H1 (cell line): ENCODE data around the gene ASPN. TPM values are rescaled to one million over a fixed set of nuclear protein-coding genes. Genes with fewer than 3 reads are reported as not detected.

Source experiments
- CTCF ChIA-PET: fragments of 300-600 bp; sonication (Branson Sonifier 250); formaldehyde crosslinking; loops from one replicate; lab custom pipeline; 2021; ENCODE audit not compliant: partially characterized antibody; lab: Charles Lee
- POLR2A ChIA-PET: fragments of 300-600 bp; sonication (Branson Sonifier 250); formaldehyde crosslinking; loops from one replicate; lab custom pipeline; 2021; ENCODE audit warnings: inconsistent platforms; ENCODE audit not compliant: partially characterized antibody; lab: Charles Lee
- DNase-seq, 2 experiments: peaks; one replicate each; pipeline versions ENCODE4 v3.0.0 to v3.0.0-alpha.2; 2010 to 2022; ENCODE audit warnings: low spot score in 2 of 2, low read depth in 1 of 2, mixed read lengths in 1 of 2
- FAIRE-seq: peaks from 2 replicates; lab custom pipeline; 2011; peaks lifted over from hg19 to GRCh38; lab: Jason Lieb, UNC
- H2AFZ ChIP-seq: 2 replicates; pipeline ENCODE4 v1.8.1; 2012; ENCODE audit warnings: low read length, inconsistent platforms
- H2AK5ac ChIP-seq: 2 replicates; pipeline ENCODE4 v1.6.1; 2013; ENCODE audit warnings: low read depth, low read length
- H2BK120ac ChIP-seq: replicated peaks from 2 replicates; pipeline ENCODE3; 2013; ENCODE audit warnings: low read depth, low read length, inconsistent platforms
- H2BK12ac ChIP-seq: 2 replicates; pipeline ENCODE4 v1.6.1; 2013; ENCODE audit warnings: low read depth, low read length
- H2BK15ac ChIP-seq: 2 replicates; pipeline ENCODE4 v1.6.1; 2013; ENCODE audit warnings: low read length
- H2BK20ac ChIP-seq: 2 replicates; pipeline ENCODE4 v1.6.1; 2013; ENCODE audit warnings: low read length
- H2BK5ac ChIP-seq: 2 replicates; pipeline ENCODE4 v1.6.1; 2013; ENCODE audit warnings: low read depth, low read length
- H3K14ac ChIP-seq: 2 replicates; pipeline ENCODE4 v1.6.1; 2013; ENCODE audit warnings: inconsistent platforms; ENCODE audit not compliant: insufficient read length
- H3K18ac ChIP-seq: 2 replicates; pipeline ENCODE4 v1.6.1; 2013; ENCODE audit warnings: low read length; ENCODE audit errors: extremely low read depth
- H3K23ac ChIP-seq: 2 replicates; pipeline ENCODE4 v1.6.1; 2013; ENCODE audit warnings: inconsistent platforms; ENCODE audit not compliant: insufficient read length
- H3K23me2 ChIP-seq: 2 replicates; pipeline ENCODE4 v1.6.1; 2013; ENCODE audit warnings: low read depth, low read length
- H3K27ac ChIP-seq: 2 replicates; pipeline ENCODE4 v1.6.1; 2011; ENCODE audit warnings: low read depth, low read length, inconsistent platforms
- H3K27me3 ChIP-seq, 4 experiments: replicated peaks in 1 of 4; 1 replicate in 1 of 4; 2 replicates in 3 of 4; pipeline versions ENCODE4 v1.6.1 to v1.8.1; 2011 to 2013; ENCODE audit warnings: low read length in 3 of 4, mild to moderate bottlenecking in 3 of 4, inconsistent platforms in 2 of 4, mixed read lengths in 2 of 4, moderate library complexity in 1 of 4; ENCODE audit not compliant: control insufficient read depth in 3 of 4, insufficient read depth in 3 of 4; ENCODE audit errors: extremely low read depth in 1 of 4
- H3K36me3 ChIP-seq, 4 experiments: 2 replicates each; pipeline versions ENCODE4 v1.6.1 to v1.8.1; 2011 to 2013; ENCODE audit warnings: mild to moderate bottlenecking in 4 of 4, low read length in 3 of 4, moderate library complexity in 2 of 4, control low read depth in 1 of 4, inconsistent platforms in 1 of 4; ENCODE audit not compliant: insufficient read depth in 4 of 4, control insufficient read depth in 2 of 4
- H3K4ac ChIP-seq: replicated peaks from 2 replicates; pipeline ENCODE3; 2013; ENCODE audit warnings: low read length, low read depth, mixed read lengths, inconsistent platforms; ENCODE audit not compliant: insufficient read length
- H3K4me1 ChIP-seq, 4 experiments: replicated peaks in 1 of 4; 1 replicate in 1 of 4; 2 replicates in 3 of 4; pipeline versions ENCODE4 v1.6.1 to v1.8.1; 2011 to 2013; ENCODE audit warnings: low read length in 3 of 4, inconsistent platforms in 2 of 4, mixed read lengths in 1 of 4; ENCODE audit not compliant: insufficient read depth in 4 of 4, control insufficient read depth in 3 of 4
- H3K4me2 ChIP-seq, 2 experiments: 2 replicates each; pipeline versions ENCODE4 v1.6.1 to v1.8.1; 2011 to 2013; ENCODE audit warnings: low read depth in 2 of 2, low read length in 2 of 2, control low read depth in 1 of 2, inconsistent platforms in 1 of 2, mild to moderate bottlenecking in 1 of 2; ENCODE audit not compliant: insufficient read depth in 1 of 2
- H3K4me3 ChIP-seq, 4 experiments: fragments of 200-600, 300-600 bp in 1 of 4; sonication (generic), shearing (Covaris generic), sonication (Bioruptor Twin) in 1 of 4; 2 replicates each; pipeline versions ENCODE4 v1.5.1 to v1.8.1; 2011 to 2016; ENCODE audit warnings: low read length in 4 of 4, low read depth in 3 of 4, control low read depth in 2 of 4, inconsistent platforms in 2 of 4, mild to moderate bottlenecking in 2 of 4, mixed read lengths in 1 of 4, moderate library complexity in 1 of 4; ENCODE audit not compliant: insufficient read depth in 2 of 4; ENCODE audit errors: extremely low read depth in 1 of 4
- H3K56ac ChIP-seq: replicated peaks from 2 replicates; pipeline ENCODE3; 2013; ENCODE audit warnings: low read depth, mild to moderate bottlenecking, mixed read lengths, low read length, inconsistent platforms; ENCODE audit not compliant: insufficient read length
- H3K79me1 ChIP-seq: 2 replicates; pipeline ENCODE4 v1.6.1; 2013; ENCODE audit warnings: low read depth, low read length, control low read depth
- H3K79me2 ChIP-seq, 2 experiments: 2 replicates each; pipeline versions ENCODE4 v1.6.1 to v1.8.1; 2012 to 2013; ENCODE audit warnings: low read length in 2 of 2, mild to moderate bottlenecking in 2 of 2, inconsistent platforms in 1 of 2; ENCODE audit not compliant: insufficient read depth in 2 of 2, control insufficient read depth in 1 of 2
- H3K9ac ChIP-seq, 4 experiments: replicated peaks in 1 of 4; 1 replicate in 1 of 4; 2 replicates in 3 of 4; pipeline versions ENCODE4 v1.6.1 to v1.8.1; 2011 to 2013; ENCODE audit warnings: low read depth in 3 of 4, low read length in 3 of 4, control low read depth in 2 of 4, mild to moderate bottlenecking in 2 of 4, moderate library complexity in 2 of 4, inconsistent platforms in 1 of 4; ENCODE audit errors: extremely low read depth in 1 of 4
- H3K9me3 ChIP-seq, 2 experiments: 2 replicates each; pipeline versions ENCODE4 v1.6.1 to v1.8.1; 2012 to 2013; ENCODE audit warnings: mild to moderate bottlenecking in 2 of 2, moderate library complexity in 2 of 2, control low read depth in 1 of 2, inconsistent platforms in 1 of 2, low read depth in 1 of 2, low read length in 1 of 2, mixed read lengths in 1 of 2; ENCODE audit not compliant: insufficient read depth in 2 of 2
- H4K20me1 ChIP-seq, 2 experiments: replicated peaks in 1 of 2; 2 replicates each; pipeline versions ENCODE3 to v1.8.1; 2011 to 2013; ENCODE audit warnings: inconsistent platforms in 2 of 2, low read length in 2 of 2, mild to moderate bottlenecking in 1 of 2; ENCODE audit not compliant: insufficient read depth in 2 of 2, control insufficient read depth in 1 of 2
- H4K5ac ChIP-seq: 2 replicates; pipeline ENCODE4 v1.6.1; 2013; ENCODE audit warnings: low read length, low read depth, mixed read lengths, inconsistent platforms; ENCODE audit not compliant: insufficient read length
- H4K8ac ChIP-seq: 2 replicates; pipeline ENCODE4 v1.8.0; 2013; ENCODE audit warnings: mild to moderate bottlenecking, moderate library complexity, low read length, inconsistent platforms; ENCODE audit not compliant: insufficient read depth; ENCODE audit errors: extremely low read depth
- H4K91ac ChIP-seq: replicated peaks from 2 replicates; pipeline ENCODE3; 2013; ENCODE audit warnings: low read length, mixed read lengths, inconsistent platforms; ENCODE audit not compliant: insufficient read length
- CHD1 ChIP-seq: IDR thresholded peaks from 2 replicates; pipeline ENCODE4 v1.6.1; 2012; ENCODE audit warnings: low read depth, low read length, improper control_type of control experiment
- HDAC2 ChIP-seq, 2 experiments: fragments of 300-600 bp in 1 of 2; sonication (generic) in 1 of 2; IDR thresholded peaks; 2 replicates each; pipeline ENCODE4 v1.6.1; 2011 to 2012; ENCODE audit warnings: low read depth in 2 of 2, low read length in 2 of 2, mild to moderate bottlenecking in 2 of 2, moderate library complexity in 2 of 2, borderline replicate concordance in 1 of 2, inconsistent platforms in 1 of 2
- KDM5A ChIP-seq: fragments of 200-600 bp; IDR thresholded peaks from 2 replicates; pipeline ENCODE4 v1.7.1; 2012; ENCODE audit warnings: mild to moderate bottlenecking, low read length, inconsistent platforms, mixed read lengths
- RNF2 ChIP-seq: fragments of 200-900, 300-1000 bp; sonication (generic); IDR thresholded peaks from 2 replicates; pipeline ENCODE4 v1.7.1; 2016; ENCODE audit warnings: borderline replicate concordance, low read depth, mild to moderate bottlenecking, antibody characterized with exemption, low read length; ENCODE audit not compliant: poor library complexity, severe bottlenecking; ENCODE audit errors: missing control alignments
- SIRT6 ChIP-seq: IDR thresholded peaks from one replicate; pipeline ENCODE4 v1.7.1; 2012; ENCODE audit warnings: low read length, inconsistent platforms
- SUZ12 ChIP-seq: fragments of 200-600 bp; sonication (generic); IDR thresholded peaks from 2 replicates; pipeline ENCODE4 v1.6.1; 2012; ENCODE audit warnings: mild to moderate bottlenecking, inconsistent platforms, low read length, moderate library complexity, mixed read lengths
- TAF1 ChIP-seq: IDR thresholded peaks from 2 replicates; pipeline ENCODE4 v1.6.1; 2011; ENCODE audit warnings: mild to moderate bottlenecking, low read depth, low read length
- TBP ChIP-seq: IDR thresholded peaks from 2 replicates; pipeline ENCODE4 v1.6.1; 2011; ENCODE audit warnings: low read depth, low read length, improper control_type of control experiment
- TEAD4 ChIP-seq: IDR thresholded peaks from 2 replicates; pipeline ENCODE4 v1.6.1; 2012; ENCODE audit warnings: low read depth, low read length, inconsistent platforms, mixed read lengths
- WGBS, 2 experiments: shearing (Covaris generic) in 1 of 2; methylation state at CpG; one replicate each; pipeline versions ENCODE4 v1.1.6 to v1.1.7; 2013 to 2015; ENCODE audit warnings: low lambda C conversion rate in 2 of 2, mixed read lengths in 2 of 2, inconsistent platforms in 1 of 2, low coverage in 1 of 2, missing lambda C conversion rate in 1 of 2; ENCODE audit not compliant: insufficient replicate concordance in 2 of 2, insufficient coverage in 1 of 2, insufficient read length in 1 of 2; ENCODE audit errors: extremely low coverage in 1 of 2, missing lambda C conversion rate in 1 of 2; 5-methylcytosine and 5-hydroxymethylcytosine counted together
- polyA plus RNA-seq, 7 experiments: library from polyadenylated mRNA; depleted of rRNA in 3 of 7; stranded (reverse) in 5 of 7; unstranded in 2 of 7; fragments of >200 nt in 5 of 7; fragments of 200-250 nt in 2 of 7; gene quantifications; 1 replicate in 5 of 7; 2 replicates in 1 of 7; 4 replicates in 1 of 7; pipeline versions ENCODE4 v1.2.1 to v1.2.3, GENCODE V29; 2011 to 2013; ENCODE audit warnings: missing spikeins in 2 of 7, mixed read lengths in 2 of 7
- total RNA-seq: library from RNA; stranded (reverse); fragmentation: NEBNext Ultra II Directional; extraction: Animal tissue kit (Norgen Biotek cat#: 25700); gene quantifications from 2 replicates; pipeline ENCODE4 v1.2.1, GENCODE V29; 2021

Gene ASPN
- total and polyA plus RNA-seq, 2 of the 8 experiments (the other 6 are each of a cell fraction or from before 2014, with no cell fraction given): not detected

DNA sequence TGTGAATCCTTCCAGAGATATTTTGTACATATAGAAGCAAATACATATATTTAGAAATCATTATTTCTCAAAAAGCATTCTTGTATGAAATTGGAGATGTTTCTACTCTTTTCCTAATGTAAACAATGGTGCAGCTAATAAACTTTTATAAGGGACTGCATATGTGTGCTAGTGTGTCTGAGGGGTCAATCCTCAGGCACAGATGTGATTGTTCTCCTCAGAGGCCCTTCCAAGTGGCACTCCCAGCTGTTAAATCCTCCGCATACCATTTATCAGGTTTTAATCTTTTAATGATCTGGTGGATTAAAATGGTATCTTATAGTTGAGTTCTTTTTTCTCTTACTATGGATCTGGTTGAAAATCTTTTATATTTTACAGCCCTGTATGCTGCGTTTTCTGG lies 52.5 kb downstream of the ASPN start:
- Histone ChIP-seq H2BK120ac (no peak overlapping the region), H3K9me3 (no peaks in the 10 kb centered on the region), H2AK5ac (no peak overlapping the region), H3K79me1 (no peaks in the 10 kb centered on the region), H3K4me3 (no peak overlapping the region), H3K18ac (no peak overlapping the region), H4K91ac (no peak overlapping the region), H2BK12ac (no peak overlapping the region), H3K4me1 (no peaks in the 10 kb centered on the region), H3K79me2 (no peaks in the 10 kb centered on the region), H4K5ac (no peak overlapping the region), H4K20me1 (no peaks in the 10 kb centered on the region), H3K4me2 (no peak overlapping the region), H3K56ac (no peak overlapping the region), H2BK5ac (no peak overlapping the region), H3K27me3 (no peaks in the 10 kb centered on the region)
- CTCF ChIA-PET: no interaction called here
- FAIRE-seq: no peak
- TF ChIP-seq TBP: no peak
- TF ChIP-seq SIRT6: no peak
- no peak for TF ChIP-seq HDAC2 (IDR thresholded peaks at IDR 0.05; ENCODE audit: borderline replicate concordance in 1 of 2, low read depth in 2 of 2, low read length in 2 of 2)
- TF ChIP-seq TAF1: no peak
- no peak for TF ChIP-seq RNF2
- TF ChIP-seq CHD1: no peak
- no peak for TF ChIP-seq TEAD4
- no peak for TF ChIP-seq KDM5A
- TF ChIP-seq SUZ12: no peak
- TF ChIP-seq, all 59 proteins: peak for 0
- H2BK15ac ChIP-seq: no peak overlapping the region
- POLR2A ChIA-PET: no interaction called here
- H2AFZ ChIP-seq: no peak overlapping the region
- H4K8ac ChIP-seq: no peak overlapping the region
- H3K23ac ChIP-seq: no peak overlapping the region
- H3K4ac ChIP-seq: no peak overlapping the region
- H2BK20ac ChIP-seq: no peak overlapping the region
- no peak for DNase-seq
- no peak overlapping the region for H3K9ac ChIP-seq
- no peak overlapping the region for H3K27ac ChIP-seq
- H3K23me2 ChIP-seq: no peaks in the 10 kb centered on the region
- no peaks in the 10 kb centered on the region for H3K36me3 ChIP-seq
- WGBS, 2 experiments: 81% methylated on average over 2 of the region's 2 CpGs; no CpG with 5 or more reads in 1 of the 2 experiments
- H3K14ac ChIP-seq: no peak overlapping the region
